Effector CD4-positive, alpha-beta T cell (primary cell): ENCODE results near the gene ZCCHC18.
A peak's percentile ranks its signal among the peaks of the same experiment; 100 is the strongest.

Source experiments
- DNase-seq: peaks from one replicate; pipeline ENCODE4 v3.0.0-alpha.2; 2020

The ZCCHC18 gene

GRCh38 chrX:104134583-104135261 is 22.4 kb downstream of the ZCCHC18 start:
- no peak for DNase-seq

DNA sequence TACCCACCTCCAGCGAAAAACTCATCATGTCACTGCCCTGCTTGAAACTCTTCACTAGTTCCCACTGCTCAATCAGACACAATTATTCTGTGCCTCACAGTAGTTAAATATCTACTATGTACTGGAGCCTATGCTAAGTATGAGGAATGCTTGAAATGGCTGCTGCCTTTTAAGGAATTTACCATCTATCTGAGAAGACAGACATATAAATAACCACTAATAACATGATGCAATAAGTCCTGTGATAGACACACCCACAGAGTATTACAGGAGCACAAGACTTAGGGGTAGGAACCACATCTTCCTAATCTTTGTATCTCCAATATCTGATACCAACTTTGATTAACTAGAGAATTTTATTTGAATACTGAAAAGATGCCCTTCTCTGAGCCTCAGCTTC is 23.4 kb downstream of the ZCCHC18 start:
- DNase-seq = no peak

DNA sequence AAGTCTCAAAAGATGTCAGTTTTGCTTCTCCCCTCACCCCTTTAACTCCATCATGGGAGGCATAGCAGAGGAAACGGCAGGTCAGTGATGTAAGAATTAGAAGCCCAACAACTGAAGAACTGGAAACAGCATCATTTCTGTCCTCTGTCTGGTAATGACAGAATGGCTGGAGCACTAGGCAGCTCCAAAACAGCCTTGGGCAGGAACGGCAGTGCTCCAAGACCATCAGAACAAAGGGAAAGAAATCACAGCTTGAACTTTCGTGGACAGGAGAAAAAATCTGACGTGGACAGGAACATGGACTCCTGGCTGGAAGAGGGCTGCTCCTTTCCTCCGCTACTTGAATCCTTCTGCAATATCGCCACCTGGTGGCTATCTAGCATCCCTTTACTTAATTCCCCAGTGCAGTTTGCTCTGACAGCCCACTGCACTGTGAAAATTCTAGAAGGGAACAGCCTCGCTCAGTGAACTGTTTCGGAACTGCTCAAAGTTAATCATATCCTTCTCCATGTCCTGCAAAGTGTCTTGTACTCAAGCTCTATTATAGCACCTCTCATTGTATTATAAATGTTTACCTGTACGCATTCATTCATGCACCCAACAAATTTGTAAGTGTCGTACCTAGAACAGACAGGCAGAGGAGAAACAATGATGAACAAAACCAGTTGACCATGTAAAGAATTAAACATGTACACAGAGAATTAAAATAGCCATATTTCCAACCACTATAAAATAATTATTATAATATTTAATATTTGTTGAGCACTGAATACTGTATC is 24.1 kb downstream of the ZCCHC18 start:
- DNase-seq = peak; percentile 56

DNA sequence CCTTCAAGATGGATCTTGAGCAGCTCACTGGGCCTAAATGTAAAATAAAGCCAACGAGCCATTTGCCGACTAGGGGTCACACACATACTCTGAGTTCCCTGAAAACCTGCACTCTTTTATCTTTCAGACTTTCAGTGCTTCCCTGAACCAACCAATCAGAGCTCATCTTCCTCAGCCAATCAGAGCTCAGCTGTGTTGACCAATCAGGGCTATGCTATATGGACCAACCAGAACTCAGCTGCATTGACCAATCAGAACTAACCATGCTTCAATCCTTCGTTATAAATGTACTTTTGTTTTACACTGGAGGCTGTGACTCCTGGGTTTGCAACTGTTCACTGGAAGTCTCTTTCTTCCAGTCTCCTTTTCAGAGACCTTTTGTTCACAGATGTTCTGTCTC is 25.2 kb downstream of the ZCCHC18 start:
- no peak for DNase-seq

GRCh38 chrX:104141087-104141760 is 28.9 kb downstream of the ZCCHC18 start:
- no peak for DNase-seq

GRCh38 chrX:104151037-104151436 is 38.7 kb downstream of the ZCCHC18 start:
- DNase-seq = no peak

- peak; percentile 58 for DNase-seq
Observed at GRCh38 chrX:104156630-104157529, 44.6 kb downstream of the ZCCHC18 start, which contains the start of gene SLC25A53. Gene SLC25A53, minus strand, starts transcription at chrX:104157009. Its CDS starts 51,752 bp downstream, at chrX:104105257.
